Endothelial cell of umbilical vein (primary cell): ENCODE results near the gene MRPS6. TPM values are rescaled to one million over a fixed set of nuclear protein-coding genes. Genes with fewer than 3 reads are reported as not detected.

Source experiments
- BruUV-seq: library from RNA; stranded (reverse); fragments of 400-500 nt; replicated peaks from 2 replicates; lab custom pipeline; 2021; lab: Mats Ljungman, UMichigan
- CTCF ChIA-PET: fragments of 300-600, 350-600 bp; sonication (Branson Sonifier 250); formaldehyde crosslinking; loops from one replicate; lab custom pipeline; 2021; ENCODE audit warnings: antibody characterized with exemption, inconsistent platforms; lab: Charles Lee
- POLR2A ChIA-PET: fragments of 300-600, 350-600 bp; sonication (Branson Sonifier 250); formaldehyde crosslinking; loops from one replicate; lab custom pipeline; 2021; ENCODE audit warnings: antibody characterized with exemption, inconsistent platforms; lab: Charles Lee
- DNase-seq: peaks from one replicate; pipeline ENCODE4 v3.0.0-alpha.2; 2011; ENCODE audit warnings: low read depth, low spot score
- FAIRE-seq: peaks from 2 replicates; lab custom pipeline; 2011; peaks lifted over from hg19 to GRCh38; lab: Jason Lieb, UNC
- H2AFZ ChIP-seq: 2 replicates; pipeline ENCODE4 v1.6.0; 2012; ENCODE audit warnings: low read depth, low read length, control low read depth, inconsistent platforms
- H3K27ac ChIP-seq: 2 replicates; pipeline ENCODE4 v1.5.1; 2011; ENCODE audit warnings: low read depth, mild to moderate bottlenecking, control low read depth, low read length, moderate library complexity; ENCODE audit not compliant: insufficient read depth
- H3K27me3 ChIP-seq, 2 experiments: 2 replicates each; pipeline versions ENCODE4 v1.6.0 to v1.6.1; 2011; ENCODE audit warnings: low read length in 2 of 2, mixed read lengths in 1 of 2; ENCODE audit not compliant: control insufficient read depth in 2 of 2, insufficient read depth in 2 of 2
- H3K36me3 ChIP-seq, 2 experiments: 2 replicates in 1 of 2; 3 replicates in 1 of 2; pipeline ENCODE4 v1.5.1; 2011; ENCODE audit warnings: low read length in 2 of 2, mild to moderate bottlenecking in 1 of 2, moderate library complexity in 1 of 2; ENCODE audit not compliant: control insufficient read depth in 2 of 2, insufficient read depth in 2 of 2; ENCODE audit errors: extremely low read depth in 1 of 2
- H3K4me1 ChIP-seq: 3 replicates; pipeline ENCODE4 v1.5.1; 2011; ENCODE audit warnings: mild to moderate bottlenecking, low read length; ENCODE audit not compliant: control insufficient read depth, insufficient read depth; ENCODE audit errors: extremely low read depth
- H3K4me2 ChIP-seq: 2 replicates; pipeline ENCODE4 v1.6.1; 2011; ENCODE audit warnings: low read length, control low read depth, mixed read lengths; ENCODE audit not compliant: insufficient read depth
- H3K4me3 ChIP-seq, 3 experiments: fragments of 200-600 bp in 1 of 3; sonication (generic), shearing (Covaris generic) in 1 of 3; replicated peaks in 1 of 3; 2 replicates each; pipeline ENCODE4 v1.5.1; 2011 to 2016; ENCODE audit warnings: control low read depth in 3 of 3, low read length in 3 of 3, mild to moderate bottlenecking in 2 of 3, inconsistent platforms in 1 of 3, low read depth in 1 of 3, moderate library complexity in 1 of 3; ENCODE audit not compliant: insufficient read depth in 1 of 3
- H3K79me2 ChIP-seq: 2 replicates; pipeline ENCODE4 v1.6.0; 2012; ENCODE audit warnings: low read length, inconsistent platforms; ENCODE audit not compliant: control insufficient read depth, insufficient read depth
- H3K9ac ChIP-seq: replicated peaks from 2 replicates; pipeline ENCODE3; 2011; ENCODE audit warnings: low read length, control low read depth; ENCODE audit not compliant: insufficient read depth; ENCODE audit errors: extremely low read depth
- H3K9me1 ChIP-seq: replicated peaks from 3 replicates; pipeline ENCODE4 v1.6.0; 2011; ENCODE audit warnings: mild to moderate bottlenecking, low read length; ENCODE audit not compliant: control insufficient read depth, insufficient read depth; ENCODE audit errors: extremely low read depth
- H3K9me3 ChIP-seq: replicated peaks from 2 replicates; pipeline ENCODE4 v1.5.1; 2012; ENCODE audit warnings: low read length, inconsistent platforms; ENCODE audit not compliant: control insufficient read depth, insufficient read depth
- H4K20me1 ChIP-seq: replicated peaks from 2 replicates; pipeline ENCODE3; 2011; ENCODE audit warnings: mild to moderate bottlenecking, low read length; ENCODE audit not compliant: control insufficient read depth, insufficient read depth; ENCODE audit errors: extremely low read depth
- EZH2 ChIP-seq: IDR thresholded peaks from 2 replicates; pipeline ENCODE4 v1.6.1; 2012; ENCODE audit warnings: borderline replicate concordance, low read depth, mild to moderate bottlenecking, moderate library complexity, low read length, inconsistent platforms; ENCODE audit not compliant: severe bottlenecking
- FOS ChIP-seq: IDR thresholded peaks from 2 replicates; pipeline ENCODE4 v1.6.1; 2011; ENCODE audit warnings: mild to moderate bottlenecking, low read length, moderate library complexity, borderline replicate concordance; ENCODE audit not compliant: insufficient read depth
- GATA2 ChIP-seq: IDR thresholded peaks from 2 replicates; pipeline ENCODE4 v1.7.0; 2011; ENCODE audit warnings: low read depth, mild to moderate bottlenecking, moderate library complexity, mixed read lengths, low read length; ENCODE audit not compliant: insufficient read length, insufficient read depth
- JUN ChIP-seq: IDR thresholded peaks from 2 replicates; pipeline ENCODE4 v1.6.1; 2011; ENCODE audit warnings: borderline replicate concordance, low read depth; ENCODE audit not compliant: insufficient read length, insufficient read depth
- MYC ChIP-seq: IDR thresholded peaks from one replicate; pipeline ENCODE4 v1.6.1; 2011; ENCODE audit warnings: mild to moderate bottlenecking, low read depth, low read length
- POLR2A ChIP-seq: IDR thresholded peaks from 2 replicates; pipeline ENCODE4 v1.6.1; 2012; ENCODE audit warnings: low read depth, mild to moderate bottlenecking, control low read depth, low read length
- POLR2AphosphoS5 ChIP-seq: IDR thresholded peaks from 2 replicates; pipeline ENCODE4 v1.6.1; 2012; ENCODE audit warnings: low read depth, mild to moderate bottlenecking, control low read depth, low read length, moderate library complexity; ENCODE audit not compliant: insufficient read depth
- dilution Hi-C: fragments of 300-500 bp; cut with MboI; formaldehyde crosslinking; loops from one replicate; pipeline ENCODE4 v1.15.0; 2019; ENCODE audit warnings: low sequenced_read_pairs; ENCODE audit not compliant: extremely low pct_ligation_motif_present
- intact Hi-C: fragments of 100-400 bp; cut with micrococcal nuclease; formaldehyde crosslinking; loops from one replicate; pipeline ENCODE4 v1.10.0; 2022
- polyA plus RNA-seq, 4 experiments: library from polyadenylated mRNA; depleted of rRNA in 3 of 4; stranded (reverse) in 3 of 4; unstranded in 1 of 4; fragments of >200 nt; gene quantifications; 2 replicates each; pipeline versions ENCODE4 v1.2.1 to v1.2.3, GENCODE V29; 2011 to 2012; ENCODE audit warnings: missing spikeins in 1 of 4
- total RNA-seq: library from RNA; stranded (reverse); gene quantifications from 2 replicates; pipeline ENCODE4 v1.2.3, GENCODE V29; 2021
- TF ChIP-seq, protein P1 (sequence below): IDR thresholded peaks from 2 replicates; pipeline ENCODE4 v1.6.1; 2011; ENCODE audit not compliant: insufficient read depth, insufficient read length
- TF ChIP-seq, protein P2 (sequence below), 2 donors: IDR thresholded peaks; 1 replicate in 1 of 2; 2 replicates in 1 of 2; pipeline ENCODE4 v1.5.1; 2011; ENCODE audit warnings: low read length in 2 of 2, mild to moderate bottlenecking in 2 of 2, moderate library complexity in 2 of 2, control low read depth in 1 of 2, inconsistent platforms in 1 of 2, low read depth in 1 of 2; ENCODE audit not compliant: insufficient read depth in 1 of 2; ENCODE audit errors: extremely low read depth in 1 of 2

MRPS6 gene
- total and polyA plus RNA-seq, 2 donors (not counting 3 experiments of a cell fraction or from before 2014, with no cell fraction given): 19.8 to 37.2 TPM

DNA sequence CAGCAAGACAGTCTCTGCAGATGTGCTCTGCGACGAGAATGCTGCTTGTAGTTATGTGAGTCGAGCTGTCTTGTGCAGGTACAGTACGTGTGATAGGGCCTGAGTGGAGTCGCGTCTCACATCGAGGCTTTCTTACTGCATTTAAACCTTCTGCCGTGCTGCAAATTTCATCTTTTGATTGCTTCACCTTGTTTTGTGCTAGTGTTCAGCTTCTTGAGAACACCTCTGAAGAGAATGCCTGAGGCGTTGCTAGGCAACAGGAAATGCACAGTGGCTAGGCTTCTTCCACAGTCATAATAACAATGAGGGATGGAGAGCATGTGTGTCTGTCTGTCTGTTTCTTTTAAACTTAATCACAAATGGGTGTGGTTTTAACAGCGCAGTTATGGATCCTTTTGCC is 52.9 kb downstream of the MRPS6 start:
- dilution Hi-C loops: no loop called here
- intact Hi-C loops: no loop called here
- FAIRE-seq (no peak), DNase-seq (no peak)
- no TSS peak for BruUV-seq
- TF ChIP-seq EZH2 (no peak), GATA2 (no peak), POLR2AphosphoS5 (no peak), FOS (no peak), MYC (no peak), JUN (no peak), POLR2A (no peak)
- TF ChIP-seq, protein P1, sequence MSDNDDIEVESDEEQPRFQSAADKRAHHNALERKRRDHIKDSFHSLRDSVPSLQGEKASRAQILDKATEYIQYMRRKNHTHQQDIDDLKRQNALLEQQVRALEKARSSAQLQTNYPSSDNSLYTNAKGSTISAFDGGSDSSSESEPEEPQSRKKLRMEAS: no peak
- TF ChIP-seq, protein P2, sequence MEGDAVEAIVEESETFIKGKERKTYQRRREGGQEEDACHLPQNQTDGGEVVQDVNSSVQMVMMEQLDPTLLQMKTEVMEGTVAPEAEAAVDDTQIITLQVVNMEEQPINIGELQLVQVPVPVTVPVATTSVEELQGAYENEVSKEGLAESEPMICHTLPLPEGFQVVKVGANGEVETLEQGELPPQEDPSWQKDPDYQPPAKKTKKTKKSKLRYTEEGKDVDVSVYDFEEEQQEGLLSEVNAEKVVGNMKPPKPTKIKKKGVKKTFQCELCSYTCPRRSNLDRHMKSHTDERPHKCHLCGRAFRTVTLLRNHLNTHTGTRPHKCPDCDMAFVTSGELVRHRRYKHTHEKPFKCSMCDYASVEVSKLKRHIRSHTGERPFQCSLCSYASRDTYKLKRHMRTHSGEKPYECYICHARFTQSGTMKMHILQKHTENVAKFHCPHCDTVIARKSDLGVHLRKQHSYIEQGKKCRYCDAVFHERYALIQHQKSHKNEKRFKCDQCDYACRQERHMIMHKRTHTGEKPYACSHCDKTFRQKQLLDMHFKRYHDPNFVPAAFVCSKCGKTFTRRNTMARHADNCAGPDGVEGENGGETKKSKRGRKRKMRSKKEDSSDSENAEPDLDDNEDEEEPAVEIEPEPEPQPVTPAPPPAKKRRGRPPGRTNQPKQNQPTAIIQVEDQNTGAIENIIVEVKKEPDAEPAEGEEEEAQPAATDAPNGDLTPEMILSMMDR (IDR thresholded peaks at IDR 0.05; ENCODE audit: extremely low read depth in 1 of 2, insufficient read depth in 1 of 2, low read depth in 1 of 2, low read length in 2 of 2): no peak
- Histone ChIP-seq H3K4me1 (peaks cover 6% of the 10 kb centered on the region), H4K20me1 (no peaks in the 10 kb centered on the region), H3K79me2 (peaks cover 2% of the 10 kb centered on the region), H3K27ac (no peak overlapping the region), H3K36me3 (peaks cover 0 to 3% of the 10 kb centered on the region in 2 experiments), H3K9me3 (no peaks in the 10 kb centered on the region), H3K9me1 (no peaks in the 10 kb centered on the region), H3K9ac (no peak overlapping the region), H3K4me3 (no peak overlapping the region), H3K4me2 (no peak overlapping the region), H2AFZ (no peak overlapping the region), H3K27me3 (no peaks in the 10 kb centered on the region)
- ChIA-PET POLR2A (no interaction called here), CTCF (interaction anchor here (2.2 kb wide), 1 partner anchor 202 kb away, joined by 8 read pairs; no protein-coding TSS in a partner anchor)
